Adrenal gland (tissue), 5 donors: ENCODE results near the gene PMEPA1.

Experiments
- POLR2A ChIP-seq, 2 donors: fragments of 450-650 bp; IDR thresholded peaks; one replicate each; pipeline ENCODE4 v1.6.1; 2017; ENCODE audit warnings: antibody characterized with exemption in 2 of 2, mild to moderate bottlenecking in 2 of 2, moderate library complexity in 1 of 2
- TF ChIP-seq, protein P1 (sequence below), 6 experiments: fragments of 450-650 bp in 4 of 6; fragments of 200-600 bp in 2 of 6; sonication (generic) in 1 of 6; IDR thresholded peaks; 1 replicate in 5 of 6; 2 replicates in 1 of 6; pipeline versions ENCODE4 v1.5.1 to v1.8.0; 2016 to 2021; ENCODE audit warnings: antibody characterized with exemption in 6 of 6, mild to moderate bottlenecking in 2 of 6, moderate library complexity in 1 of 6
- donor health status: DM: no; HTN: no; CAD: no.

- TF ChIP-seq, protein P1, sequence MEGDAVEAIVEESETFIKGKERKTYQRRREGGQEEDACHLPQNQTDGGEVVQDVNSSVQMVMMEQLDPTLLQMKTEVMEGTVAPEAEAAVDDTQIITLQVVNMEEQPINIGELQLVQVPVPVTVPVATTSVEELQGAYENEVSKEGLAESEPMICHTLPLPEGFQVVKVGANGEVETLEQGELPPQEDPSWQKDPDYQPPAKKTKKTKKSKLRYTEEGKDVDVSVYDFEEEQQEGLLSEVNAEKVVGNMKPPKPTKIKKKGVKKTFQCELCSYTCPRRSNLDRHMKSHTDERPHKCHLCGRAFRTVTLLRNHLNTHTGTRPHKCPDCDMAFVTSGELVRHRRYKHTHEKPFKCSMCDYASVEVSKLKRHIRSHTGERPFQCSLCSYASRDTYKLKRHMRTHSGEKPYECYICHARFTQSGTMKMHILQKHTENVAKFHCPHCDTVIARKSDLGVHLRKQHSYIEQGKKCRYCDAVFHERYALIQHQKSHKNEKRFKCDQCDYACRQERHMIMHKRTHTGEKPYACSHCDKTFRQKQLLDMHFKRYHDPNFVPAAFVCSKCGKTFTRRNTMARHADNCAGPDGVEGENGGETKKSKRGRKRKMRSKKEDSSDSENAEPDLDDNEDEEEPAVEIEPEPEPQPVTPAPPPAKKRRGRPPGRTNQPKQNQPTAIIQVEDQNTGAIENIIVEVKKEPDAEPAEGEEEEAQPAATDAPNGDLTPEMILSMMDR (IDR thresholded peaks at IDR 0.05), result no peak
- no peak for TF ChIP-seq POLR2A (IDR thresholded peaks at IDR 0.05)
Measured at GRCh38 chr20:57749131-57749690, 39.4 kb upstream of the PMEPA1 start.
